H9 (cell line): ENCODE results near the gene KIAA1671. TPM values are rescaled to one million over a fixed set of nuclear protein-coding genes. Genes with fewer than 3 reads are reported as not detected.

Experiments
- DNase-seq: peaks from one replicate; pipeline ENCODE4 v3.0.0-alpha.2; 2017
- H2AFZ ChIP-seq: one replicate; pipeline ENCODE4 v1.6.1; 2013; ENCODE audit warnings: mild to moderate bottlenecking, low read length, control low read depth, moderate library complexity
- H2AK5ac ChIP-seq: 2 replicates; pipeline ENCODE4 v1.6.1; 2013; ENCODE audit warnings: low read length, control low read depth, mixed read lengths; ENCODE audit not compliant: insufficient read length
- H2BK120ac ChIP-seq: one replicate; pipeline ENCODE4 v1.6.1; 2013; ENCODE audit warnings: low read depth, mild to moderate bottlenecking, low read length, control low read depth, inconsistent platforms; ENCODE audit not compliant: poor library complexity, severe bottlenecking
- H2BK12ac ChIP-seq: 2 replicates; pipeline ENCODE4 v1.6.1; 2013; ENCODE audit warnings: low read length, control low read depth, mixed read lengths, low read depth; ENCODE audit not compliant: insufficient read length
- H2BK15ac ChIP-seq: 2 replicates; pipeline ENCODE4 v1.6.1; 2013; ENCODE audit warnings: low read depth, low read length, control low read depth
- H2BK20ac ChIP-seq: one replicate; pipeline ENCODE4 v1.6.1; 2013; ENCODE audit warnings: low read depth, mild to moderate bottlenecking, low read length, control low read depth, inconsistent platforms; ENCODE audit not compliant: poor library complexity, severe bottlenecking
- H2BK5ac ChIP-seq: 2 replicates; pipeline ENCODE4 v1.6.1; 2013; ENCODE audit warnings: low read length, control low read depth, mixed read lengths; ENCODE audit not compliant: insufficient read length
- H3K14ac ChIP-seq: 2 replicates; pipeline ENCODE4 v1.6.1; 2013; ENCODE audit warnings: low read length, control low read depth; ENCODE audit not compliant: insufficient read depth
- H3K18ac ChIP-seq: 2 replicates; pipeline ENCODE4 v1.6.1; 2013; ENCODE audit warnings: low read depth, mild to moderate bottlenecking, mixed read lengths, low read length, control low read depth; ENCODE audit not compliant: insufficient read length
- H3K23ac ChIP-seq: 2 replicates; pipeline ENCODE4 v1.6.1; 2013; ENCODE audit warnings: low read length, control low read depth, mixed read lengths, low read depth; ENCODE audit not compliant: insufficient read length
- H3K23me2 ChIP-seq: 2 replicates; pipeline ENCODE4 v1.6.1; 2013; ENCODE audit warnings: low read depth, mild to moderate bottlenecking, mixed read lengths, low read length, control low read depth; ENCODE audit not compliant: insufficient read length, poor library complexity, severe bottlenecking
- H3K27ac ChIP-seq: 2 replicates; pipeline ENCODE4 v1.5.1; 2013; ENCODE audit warnings: low read length, control low read depth, mixed read lengths, low read depth; ENCODE audit not compliant: insufficient read length
- H3K27me3 ChIP-seq: 2 replicates; pipeline ENCODE4 v1.6.1; 2013; ENCODE audit warnings: low read length, control low read depth, inconsistent platforms; ENCODE audit not compliant: insufficient read depth
- H3K4ac ChIP-seq: 2 replicates; pipeline ENCODE4 v1.6.1; 2013; ENCODE audit warnings: low read depth, mild to moderate bottlenecking, control low read depth, inconsistent platforms, low read length, moderate library complexity
- H3K4me1 ChIP-seq: 2 replicates; pipeline ENCODE4 v1.6.1; 2013; ENCODE audit warnings: low read length, control low read depth, inconsistent platforms; ENCODE audit not compliant: insufficient read depth
- H3K4me2 ChIP-seq: 2 replicates; pipeline ENCODE4 v1.6.1; 2013; ENCODE audit warnings: low read length, control low read depth, mixed read lengths; ENCODE audit not compliant: insufficient read length, insufficient read depth
- H3K56ac ChIP-seq: 2 replicates; pipeline ENCODE4 v1.6.1; 2013; ENCODE audit warnings: low read depth, mild to moderate bottlenecking, mixed read lengths, low read length, control low read depth; ENCODE audit not compliant: insufficient read length
- H3K79me1 ChIP-seq: 2 replicates; pipeline ENCODE4 v1.6.1; 2013; ENCODE audit warnings: low read depth, mild to moderate bottlenecking, moderate library complexity, low read length, control low read depth, inconsistent platforms; ENCODE audit not compliant: insufficient read depth, poor library complexity, severe bottlenecking
- H3K79me2 ChIP-seq: 2 replicates; pipeline ENCODE4 v1.6.1; 2013; ENCODE audit warnings: low read length, control low read depth, inconsistent platforms; ENCODE audit not compliant: insufficient read depth
- H3K9ac ChIP-seq: 2 replicates; pipeline ENCODE4 v1.6.1; 2013; ENCODE audit warnings: low read length, control low read depth, mixed read lengths; ENCODE audit not compliant: insufficient read length; ENCODE audit errors: extremely low read depth
- H3K9me3 ChIP-seq: one replicate; pipeline ENCODE4 v1.6.1; 2013; ENCODE audit warnings: low read depth, low read length, inconsistent platforms; ENCODE audit not compliant: control insufficient read depth
- H3T11ph ChIP-seq: one replicate; pipeline ENCODE4 v1.6.1; 2013; ENCODE audit warnings: mild to moderate bottlenecking, low read length, control low read depth, inconsistent platforms
- H4K20me1 ChIP-seq: one replicate; pipeline ENCODE4 v1.6.1; 2013; ENCODE audit not compliant: control insufficient read depth, insufficient read length, insufficient read depth
- H4K5ac ChIP-seq: 2 replicates; pipeline ENCODE4 v1.6.1; 2013; ENCODE audit warnings: low read depth, mild to moderate bottlenecking, mixed read lengths, low read length, control low read depth; ENCODE audit not compliant: insufficient read length
- H4K8ac ChIP-seq: replicated peaks from 2 replicates; pipeline ENCODE4 v1.6.1; 2013; ENCODE audit warnings: low read length, control low read depth, mixed read lengths, low read depth; ENCODE audit not compliant: insufficient read length
- H4K91ac ChIP-seq: 2 replicates; pipeline ENCODE4 v1.6.1; 2013; ENCODE audit warnings: low read depth, mild to moderate bottlenecking, moderate library complexity, mixed read lengths, low read length, control low read depth; ENCODE audit not compliant: insufficient read length
- H3K27ac Mint-ChIP-seq, 3 experiments: 2 replicates in 2 of 3; 3 replicates in 1 of 3; pipeline ENCODE4 v1.8.0; 2020 to 2021; ENCODE audit warnings: mixed read lengths in 3 of 3, mild to moderate bottlenecking in 1 of 3, moderate library complexity in 1 of 3
- H3K27me3 Mint-ChIP-seq: 2 replicates; pipeline ENCODE4 v1.8.0; 2021; ENCODE audit warnings: low read depth, mild to moderate bottlenecking, moderate library complexity, mixed read lengths
- H3K36me3 Mint-ChIP-seq, 3 experiments: 2 replicates in 2 of 3; 3 replicates in 1 of 3; pipeline ENCODE4 v1.8.0; 2020 to 2021; ENCODE audit warnings: low read depth in 3 of 3, mixed read lengths in 3 of 3; ENCODE audit not compliant: insufficient read depth in 1 of 3
- H3K4me1 Mint-ChIP-seq, 2 experiments: 2 replicates each; pipeline ENCODE4 v1.8.0; 2020; ENCODE audit warnings: mixed read lengths in 2 of 2
- H3K4me3 Mint-ChIP-seq, 2 experiments: 2 replicates in 1 of 2; 3 replicates in 1 of 2; pipeline ENCODE4 v1.8.0; 2020 to 2021; ENCODE audit warnings: mild to moderate bottlenecking in 2 of 2, mixed read lengths in 2 of 2, moderate library complexity in 1 of 2
- H3K9me3 Mint-ChIP-seq, 2 experiments: 2 replicates in 1 of 2; 3 replicates in 1 of 2; pipeline ENCODE4 v1.8.0; 2020; ENCODE audit warnings: mild to moderate bottlenecking in 2 of 2, mixed read lengths in 2 of 2, moderate library complexity in 1 of 2
- CTCF ChIP-seq: fragments of 200-600 bp; sonication (generic); conservative IDR thresholded peaks from 3 replicates; pipeline ENCODE4 v1.8.0; 2021; ENCODE audit warnings: antibody characterized with exemption, mild to moderate bottlenecking
- WGBS: extraction: QIAGEN DNeasy Blood & Tissue Kit; methylation state at CpG from one replicate; pipeline ENCODE4 v1.1.7; 2013; ENCODE audit warnings: missing lambda C conversion rate, low lambda C conversion rate, mixed read lengths; ENCODE audit not compliant: insufficient read length; ENCODE audit errors: extremely low coverage; 5-methylcytosine and 5-hydroxymethylcytosine counted together
- total RNA-seq: library from RNA; stranded (reverse); gene quantifications from 2 replicates; pipeline ENCODE4 v1.2.1, GENCODE V29; 2021

Gene KIAA1671
- total RNA-seq, 1 experiment from 2014 or later = 22.6 TPM

DNA sequence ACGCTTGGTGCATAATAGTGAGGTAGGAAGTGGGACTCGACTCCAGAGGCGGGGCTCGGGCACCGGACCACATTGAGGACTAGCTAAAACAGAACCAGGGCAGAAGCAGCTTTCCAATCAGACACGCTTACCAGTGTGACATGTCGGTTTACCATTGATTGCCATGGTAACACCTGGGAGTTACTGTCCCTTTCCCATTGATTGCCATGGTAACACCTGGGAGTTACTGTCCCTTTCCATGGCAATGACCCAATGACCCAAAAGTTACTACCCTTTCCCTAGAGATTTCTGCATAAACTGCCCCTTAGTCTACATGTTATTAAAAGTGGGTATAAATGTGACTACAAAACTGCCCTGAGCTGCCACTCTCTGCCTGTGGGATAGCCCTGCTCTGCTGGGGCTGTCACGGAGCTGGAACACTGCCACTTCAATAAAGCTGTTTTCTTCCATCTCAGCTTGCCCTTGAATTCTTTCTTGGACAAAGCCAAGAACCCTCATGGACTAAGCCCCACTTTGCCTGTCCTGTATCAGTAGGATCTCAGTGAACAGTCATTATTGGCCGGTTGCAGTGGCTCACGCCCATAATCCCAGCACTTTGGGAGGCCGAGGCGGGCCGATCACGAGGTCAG, 169.7 kb downstream of the KIAA1671 start:
- H3K9ac ChIP-seq = no peak overlapping the region
- H4K5ac ChIP-seq = no peak overlapping the region
- Mint-ChIP-seq H3K9me3 (peaks cover 3 to 5% of the 10 kb centered on the region in 2 experiments; a peak in 2 of 5 replicates), H3K4me1 (peaks cover 29 to 30% of the 10 kb centered on the region in 2 experiments), H3K27me3 (no peaks in the 10 kb centered on the region), H3K36me3 (peaks cover 9 to 28% (median 12%) of the 10 kb centered on the region in 3 experiments; a peak in 6 of 7 replicates), H3K4me3 (no peak overlapping the region), H3K27ac (no peak overlapping the region; a peak in 1 of 7 replicates)
- H3K23ac ChIP-seq = no peak overlapping the region
- no peak overlapping the region for H3K18ac ChIP-seq
- H3K79me2 ChIP-seq = no peaks in the 10 kb centered on the region
- no peak overlapping the region for H2AK5ac ChIP-seq
- no peak overlapping the region for H3K4ac ChIP-seq
- H2BK15ac ChIP-seq = no peak overlapping the region
- H4K91ac ChIP-seq = no peak overlapping the region
- H3K14ac ChIP-seq = no peak overlapping the region
- no peaks in the 10 kb centered on the region for H3K9me3 ChIP-seq
- no peak overlapping the region for H2BK120ac ChIP-seq
- H3K27ac ChIP-seq = no peak overlapping the region
- H3K56ac ChIP-seq = no peak overlapping the region
- no peak for TF ChIP-seq CTCF
- no peak overlapping the region for H2BK20ac ChIP-seq
- H3K23me2 ChIP-seq = no peaks in the 10 kb centered on the region
- H3T11ph ChIP-seq = no peak overlapping the region
- no peak overlapping the region for H3K4me2 ChIP-seq
- no peaks in the 10 kb centered on the region for H3K79me1 ChIP-seq
- no peak overlapping the region for H2BK5ac ChIP-seq
- H2AFZ ChIP-seq = no peak overlapping the region
- no peaks in the 10 kb centered on the region for H3K27me3 ChIP-seq
- DNase-seq = no peak
- H4K8ac ChIP-seq = no peak overlapping the region
- no peak overlapping the region for H2BK12ac ChIP-seq
- WGBS = no CpG with 5 or more reads among the region's 14 CpGs
- no peaks in the 10 kb centered on the region for H4K20me1 ChIP-seq
- no peaks in the 10 kb centered on the region; the same call in 1 of the 2 replicates for H3K4me1 ChIP-seq
